SH-SY5Y (cell line): ENCODE data around the gene SPATA2L.

Source experiments
- GATA2 ChIP-seq: IDR thresholded peaks from 2 replicates; pipeline ENCODE4 v1.6.1; 2011; ENCODE audit warnings: mild to moderate bottlenecking, low read depth, low read length
- GATA3 ChIP-seq: IDR thresholded peaks from 2 replicates; pipeline ENCODE4 v1.6.1; 2011; ENCODE audit warnings: low read depth, mild to moderate bottlenecking, low read length, moderate library complexity

- TF ChIP-seq GATA2, result no peak
- TF ChIP-seq GATA3, result no peak
Measured at GRCh38 chr16:89678258-89678657, 23.2 kb downstream of the SPATA2L start.
